NCI-H146 treated with DMSO at 0.1 percent for 48 hours (cell line): ENCODE data around the gene PANX2.

Experiments used
- DNase-seq: peaks from one replicate; lab custom pipeline; 2025; ENCODE audit not compliant: unreplicated experiment; lab: John Stamatoyannopoulos, UW

PANX2 gene

DNA sequence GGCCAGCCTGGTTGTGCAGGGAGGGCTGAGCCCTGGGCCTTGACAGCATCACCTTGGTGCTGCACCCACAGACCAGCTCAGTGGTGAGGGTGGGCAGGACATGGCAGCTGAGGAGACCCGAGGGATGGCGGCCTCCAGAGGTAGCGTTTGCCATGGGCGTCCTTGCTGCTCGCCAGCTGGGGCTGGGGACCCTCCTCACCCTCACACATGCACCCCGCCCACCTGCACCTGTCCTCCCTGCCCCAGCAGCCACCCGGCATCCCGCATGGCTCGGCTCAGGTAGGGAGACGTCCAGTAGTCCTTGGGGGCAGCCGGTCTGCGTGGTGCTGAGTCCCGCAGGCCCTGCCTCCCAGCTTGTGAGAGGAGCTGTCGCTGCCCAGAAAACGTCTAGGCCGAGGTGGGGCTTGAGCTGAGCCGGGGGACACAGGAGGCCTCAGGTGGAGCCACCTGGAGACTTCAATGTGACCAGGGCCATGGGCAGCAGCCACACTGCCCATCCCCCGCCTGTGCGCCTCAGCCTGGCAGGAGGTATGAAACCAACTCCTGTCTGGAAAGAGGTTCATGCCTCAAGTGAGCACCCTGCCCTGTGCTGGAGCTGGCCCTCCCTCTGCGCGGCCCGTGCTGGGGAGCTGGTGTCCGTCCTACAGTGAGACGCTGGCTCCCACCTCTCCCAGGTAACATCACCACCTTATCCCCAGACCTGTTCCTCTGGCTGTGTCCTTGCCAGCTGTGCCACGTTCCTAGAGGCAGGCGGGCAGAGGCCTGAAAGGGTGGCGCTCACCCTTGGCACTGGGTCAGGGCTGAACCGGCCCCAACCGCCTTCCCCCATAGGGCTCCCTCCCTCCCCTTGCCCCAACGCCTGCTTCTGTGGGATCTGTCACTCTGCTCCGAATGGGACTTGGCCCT, 11.9 kb downstream of the PANX2 start:
- no peak for DNase-seq

DNA sequence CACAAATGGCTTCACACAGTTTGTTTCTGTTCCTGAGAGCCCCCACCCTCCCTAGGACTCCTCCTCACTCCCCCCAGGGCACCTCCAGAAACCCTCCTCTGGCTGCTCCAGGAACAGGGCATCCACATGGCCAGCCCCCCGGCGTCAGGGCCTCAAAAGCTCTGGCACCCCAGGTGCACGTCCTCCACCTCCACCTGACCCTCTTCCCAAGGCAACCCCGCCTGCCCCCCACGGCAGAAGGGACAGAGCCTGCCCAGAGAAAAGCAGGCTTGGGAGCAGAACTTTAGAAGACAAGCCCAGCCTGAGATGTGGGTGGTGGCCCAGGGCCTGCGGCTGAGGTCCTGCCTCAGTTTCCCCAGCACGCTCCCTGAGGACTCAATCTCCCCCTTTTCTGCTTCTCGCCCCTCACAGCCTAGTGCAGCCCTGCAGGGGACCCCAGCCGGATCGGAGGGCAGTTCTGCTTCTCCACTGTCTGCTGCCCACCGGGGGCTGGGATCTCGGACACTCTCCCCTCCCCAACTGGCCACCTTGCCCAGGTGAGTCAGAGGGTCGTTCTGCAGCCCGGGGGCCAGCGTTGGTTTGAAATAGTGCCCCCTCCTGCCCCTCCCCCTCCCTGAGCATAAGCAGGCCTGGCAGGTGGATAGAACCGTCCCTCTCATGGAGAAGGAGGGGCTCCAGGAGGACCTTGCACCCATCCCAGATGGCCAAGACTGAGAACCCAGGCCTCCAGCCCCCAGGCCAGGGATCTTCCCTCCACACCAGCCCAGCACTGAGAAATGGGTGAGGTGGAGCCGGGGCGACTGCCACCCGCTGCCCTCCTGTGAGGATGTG, 12.8 kb downstream of the PANX2 start:
- DNase-seq, result no peak

DNA sequence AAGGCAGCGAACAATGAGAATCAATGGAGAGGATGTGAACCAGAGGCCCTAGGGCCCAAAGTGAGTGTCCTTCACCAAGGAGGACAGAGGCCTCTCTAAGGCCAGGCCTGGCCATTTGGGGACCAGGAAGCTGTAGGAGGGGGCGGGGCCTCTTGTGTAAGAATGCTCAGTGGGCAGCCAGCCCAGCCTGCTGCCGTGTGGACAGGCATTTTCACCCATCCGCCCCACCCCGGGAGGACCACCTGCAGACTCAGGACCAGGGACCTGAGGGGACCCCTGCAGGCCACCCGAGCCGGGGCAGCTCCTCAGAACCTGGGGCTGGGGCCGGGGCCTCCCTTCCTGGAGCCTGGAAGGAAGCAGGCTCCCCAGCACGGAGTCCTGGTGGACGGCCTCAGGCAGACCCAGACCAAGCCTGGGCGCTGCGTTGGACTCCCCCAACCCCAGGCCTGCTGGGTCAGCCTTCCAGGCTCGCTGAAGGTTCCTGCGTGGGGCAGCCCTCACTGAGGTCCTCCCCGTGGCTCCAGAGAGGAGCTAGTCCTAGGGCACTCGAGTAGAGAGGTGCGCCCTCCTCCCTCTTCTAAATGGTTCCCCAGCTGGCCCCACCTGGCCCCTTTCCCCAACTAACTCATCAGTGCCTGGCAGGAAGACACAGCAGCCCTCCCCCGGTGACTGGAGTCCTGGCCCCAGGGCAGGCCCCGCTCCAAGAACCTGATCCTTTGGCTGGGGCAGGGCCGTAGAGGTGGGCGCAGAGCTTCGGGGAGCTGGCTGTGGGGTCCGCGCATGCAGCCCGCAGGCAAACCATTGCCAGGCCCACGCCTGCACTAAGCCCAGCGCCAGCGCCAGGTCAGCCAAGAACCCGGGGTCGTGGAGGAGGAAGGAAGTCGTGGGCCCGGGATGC, 13.7 kb downstream of the PANX2 start:
- no peak for DNase-seq

DNA sequence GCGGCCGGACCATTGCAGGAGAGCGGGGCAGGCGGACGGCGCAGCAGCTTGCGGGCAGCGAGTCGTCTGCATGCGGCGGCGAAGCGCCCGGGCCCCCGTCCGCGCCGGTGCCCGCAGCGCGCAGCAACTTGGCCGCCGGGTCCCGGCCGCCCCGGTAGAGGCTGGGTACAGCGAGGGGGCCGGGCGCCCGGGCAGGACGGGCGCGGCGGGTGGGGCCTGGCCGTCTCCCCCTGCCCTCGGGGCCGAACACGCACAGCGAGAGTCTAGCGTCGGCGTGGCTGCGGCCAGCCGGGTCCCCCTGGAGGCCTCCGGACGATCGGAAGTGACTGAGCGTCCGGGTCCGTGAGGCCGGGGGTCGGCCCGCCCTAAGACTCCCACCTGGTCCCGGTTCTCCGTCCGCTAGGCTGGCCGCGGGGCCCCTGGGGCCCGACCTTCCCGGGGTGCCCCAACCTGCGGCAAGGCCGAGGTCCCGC, 14.4 kb downstream of the PANX2 start:
- no peak for DNase-seq

DNA sequence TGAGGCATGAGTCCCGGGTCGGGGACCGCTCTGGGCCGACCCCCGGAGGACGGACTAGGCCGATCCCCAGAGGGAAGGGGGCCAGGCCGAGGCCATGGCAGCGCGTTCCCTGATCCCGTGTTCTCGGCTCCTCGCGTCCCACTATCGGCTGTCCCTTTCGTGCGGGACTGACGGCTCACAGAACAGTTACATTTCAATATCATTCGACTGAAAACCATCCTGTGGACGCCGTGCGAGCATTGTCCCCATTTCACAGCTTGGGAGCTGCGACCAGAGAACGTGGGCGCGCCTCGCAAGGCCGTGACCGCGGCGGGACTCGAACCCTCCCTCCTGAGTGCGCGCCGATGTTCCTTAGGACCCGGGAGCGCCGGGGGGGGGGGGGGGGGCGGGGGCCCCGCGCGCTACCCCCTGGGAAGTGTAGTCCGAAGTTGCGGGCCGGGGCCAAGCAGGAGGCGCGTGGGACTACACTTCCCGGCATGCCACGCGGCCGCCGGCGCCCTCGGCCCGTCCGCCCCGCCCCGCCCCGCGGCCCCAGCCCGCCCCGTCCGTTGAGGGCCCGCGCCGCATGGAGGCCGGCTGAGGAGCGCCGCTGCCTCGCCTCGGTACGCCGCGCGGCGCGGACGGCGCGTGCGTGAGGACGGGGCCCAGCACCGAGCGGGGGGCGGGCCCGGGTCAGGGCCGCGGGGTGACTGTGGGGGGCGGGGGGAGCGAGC, 15.0 kb downstream of the PANX2 start, which contains the start of gene TRABD:
TRABD (plus strand) TSS at position 539 of the 713 bp plus-strand sequence. CDS start 7,148 bp downstream, outside the sequence.
- DNase-seq, result peak; percentile 42

DNA sequence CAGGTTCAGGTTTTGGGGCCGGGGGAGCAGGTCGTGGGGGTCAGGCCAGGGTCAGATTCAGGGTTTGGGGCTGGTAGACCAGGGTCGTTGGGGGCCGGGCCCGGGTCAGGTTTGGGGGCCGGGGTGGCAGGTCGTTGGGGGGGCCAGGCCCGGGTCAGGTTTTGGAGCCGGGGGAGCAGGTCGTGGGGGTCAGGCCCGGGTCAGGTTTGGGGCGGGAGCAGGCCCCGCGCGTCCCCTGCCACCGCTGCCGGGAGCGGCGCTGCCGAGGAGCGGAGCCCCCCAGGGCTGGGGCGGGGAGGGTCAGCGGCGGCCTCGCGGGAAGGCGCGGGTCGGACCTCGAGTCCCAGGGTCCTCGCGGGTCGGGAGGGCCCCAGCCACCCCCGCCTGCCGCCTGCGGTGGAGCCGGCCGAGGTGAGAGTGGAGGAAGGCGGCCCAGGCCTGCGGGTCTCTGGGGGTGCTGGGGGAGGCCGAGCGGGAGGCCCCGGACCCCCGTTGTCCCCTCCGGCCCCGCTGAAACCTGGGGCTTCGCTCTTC, 15.7 kb downstream of the PANX2 start:
- DNase-seq, result no peak

DNA sequence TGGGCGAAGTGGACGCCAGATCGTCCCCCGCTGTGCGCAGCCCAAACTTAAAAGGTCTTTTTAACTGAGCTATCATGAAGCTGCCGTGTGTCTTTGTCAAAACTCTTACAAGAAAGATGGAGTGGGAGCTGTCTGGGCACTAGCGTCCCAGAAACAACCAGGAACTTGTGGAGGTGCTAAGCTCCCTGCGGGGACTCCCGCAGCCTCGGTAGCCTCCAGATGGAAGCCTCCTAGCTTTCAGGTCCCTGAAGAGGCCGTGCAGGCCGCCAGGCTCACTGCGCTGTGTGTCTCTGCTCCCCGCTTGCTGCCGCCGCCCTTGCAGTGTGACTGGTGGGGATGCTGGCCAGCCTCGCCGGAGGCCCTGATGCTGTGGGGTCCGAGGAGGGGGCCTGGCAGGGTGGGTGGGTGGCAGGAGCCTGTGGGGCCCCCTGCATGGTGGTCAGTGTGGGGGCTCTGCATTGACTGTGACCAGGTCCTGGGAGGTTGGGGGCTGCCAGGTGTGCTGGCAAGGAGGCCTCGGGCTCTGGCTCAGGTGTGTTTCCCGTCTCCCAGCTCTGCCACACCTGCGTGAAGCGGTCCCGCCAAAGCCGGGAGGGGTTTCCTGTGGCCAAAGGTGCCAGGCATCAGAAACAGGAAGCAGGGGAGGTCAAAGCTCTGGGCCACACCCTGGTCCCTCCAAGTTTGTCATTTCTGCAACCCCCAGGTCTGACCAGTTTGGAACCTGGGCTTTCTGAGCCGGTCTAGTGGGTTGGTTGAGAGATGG, 16.4 kb downstream of the PANX2 start:
- DNase-seq, result no peak

DNA sequence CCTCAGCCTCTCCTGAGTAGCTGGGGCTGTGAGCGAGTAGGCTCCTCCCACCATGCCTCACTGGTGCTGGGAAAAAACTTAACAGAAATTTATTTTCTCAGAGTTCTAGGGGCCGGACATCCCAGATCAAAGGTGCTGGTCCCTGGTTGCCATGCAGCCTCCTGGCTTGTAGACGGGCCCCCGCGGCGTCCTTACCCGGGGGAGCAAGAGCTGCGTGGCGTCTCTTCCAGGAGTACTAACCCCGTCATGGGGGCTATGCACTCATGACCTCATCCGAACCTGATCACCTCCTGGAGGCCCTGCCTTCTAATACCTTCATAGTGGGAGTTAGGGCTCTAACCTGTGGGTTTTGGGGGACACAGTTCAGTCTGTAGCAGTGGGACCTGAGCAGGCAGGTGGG, 17.8 kb downstream of the PANX2 start:
- no peak for DNase-seq

DNA sequence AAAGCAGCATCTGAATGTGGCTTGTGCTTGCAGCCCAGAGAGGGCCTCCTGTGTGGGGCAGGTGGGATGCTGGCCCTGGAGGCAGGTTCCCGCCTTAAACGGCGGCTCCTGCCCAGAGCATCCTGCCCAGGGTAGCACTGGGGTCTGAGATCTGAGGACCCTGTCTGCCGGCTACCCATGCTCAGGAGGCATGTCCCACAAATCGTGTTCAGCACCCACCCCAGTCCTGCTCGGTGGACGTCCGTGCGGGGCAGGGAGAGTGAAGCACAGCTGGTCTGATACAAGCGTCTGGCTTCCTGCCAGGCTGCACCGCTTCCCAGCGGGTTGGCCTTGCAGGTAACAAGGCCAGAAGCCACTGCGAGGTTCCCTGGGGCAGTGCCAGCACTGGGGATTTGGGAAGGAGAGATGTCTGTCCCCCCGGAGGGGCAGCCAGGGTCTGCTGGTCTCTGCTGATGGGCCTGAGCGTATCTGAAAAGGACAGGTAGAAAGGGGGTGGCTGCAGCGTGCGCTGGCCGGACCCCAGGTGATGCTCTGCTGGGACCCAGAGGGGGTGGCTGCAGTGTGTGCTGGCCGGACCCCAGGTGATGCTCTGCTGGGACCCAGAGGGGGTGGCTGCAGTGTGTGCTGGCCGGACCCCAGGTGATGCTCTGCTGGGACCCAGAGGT, 18.8 kb downstream of the PANX2 start:
- DNase-seq, result no peak

DNA sequence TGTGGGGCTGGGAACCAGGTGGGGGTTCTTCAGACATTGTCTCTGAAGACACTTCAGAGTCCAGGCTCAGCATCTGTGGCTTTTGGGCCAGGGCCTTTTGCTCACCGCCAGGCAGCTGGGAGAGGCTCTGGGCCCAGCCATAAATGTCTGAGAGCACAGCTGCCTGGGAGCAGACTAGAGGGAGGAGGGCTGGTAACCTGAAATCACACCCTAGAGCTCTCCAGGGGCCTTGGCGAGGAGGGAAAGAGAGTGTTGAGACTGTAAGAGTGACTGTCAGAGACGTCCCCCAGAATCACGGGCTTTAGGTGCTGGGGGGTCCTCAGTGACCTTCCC, 19.3 kb downstream of the PANX2 start:
- DNase-seq, result no peak

DNA sequence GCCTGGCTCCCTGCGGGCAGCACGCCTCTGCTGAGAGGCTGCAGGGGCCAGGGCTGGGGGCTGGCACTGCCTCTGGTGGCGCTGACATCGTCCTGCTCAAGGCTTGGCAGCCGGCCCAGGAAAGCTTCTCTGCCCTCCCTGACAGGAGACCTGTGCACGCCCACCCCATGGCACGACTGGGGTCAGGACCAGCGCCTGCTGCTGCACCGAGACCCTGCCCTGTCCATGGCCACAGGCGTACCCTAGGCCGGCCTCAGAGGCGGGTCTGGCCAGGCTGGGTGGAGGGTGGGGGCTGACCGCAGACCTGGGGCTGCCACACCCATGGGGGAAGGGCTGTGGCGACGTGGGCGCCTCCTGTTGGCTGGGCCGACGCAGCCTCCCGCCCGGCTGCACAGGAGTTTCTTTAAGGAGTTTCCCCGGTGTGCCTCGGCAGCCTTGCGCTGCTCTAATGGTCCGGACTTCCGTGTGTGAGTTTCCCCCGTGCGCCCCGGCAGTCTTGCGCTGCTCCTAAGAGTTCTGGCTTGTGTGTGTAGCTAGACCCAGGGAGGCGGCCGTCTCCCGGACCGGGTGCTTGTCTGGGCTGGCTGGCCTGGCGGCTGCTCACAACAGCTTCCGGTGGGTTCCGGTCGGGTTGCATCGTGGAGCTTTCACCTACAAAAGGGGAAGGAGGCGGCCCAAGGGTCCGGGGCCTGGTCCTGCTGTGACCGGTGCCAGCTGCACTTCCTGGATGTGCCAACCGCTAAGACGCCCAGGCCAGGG, 19.8 kb downstream of the PANX2 start:
- DNase-seq, result no peak

DNA sequence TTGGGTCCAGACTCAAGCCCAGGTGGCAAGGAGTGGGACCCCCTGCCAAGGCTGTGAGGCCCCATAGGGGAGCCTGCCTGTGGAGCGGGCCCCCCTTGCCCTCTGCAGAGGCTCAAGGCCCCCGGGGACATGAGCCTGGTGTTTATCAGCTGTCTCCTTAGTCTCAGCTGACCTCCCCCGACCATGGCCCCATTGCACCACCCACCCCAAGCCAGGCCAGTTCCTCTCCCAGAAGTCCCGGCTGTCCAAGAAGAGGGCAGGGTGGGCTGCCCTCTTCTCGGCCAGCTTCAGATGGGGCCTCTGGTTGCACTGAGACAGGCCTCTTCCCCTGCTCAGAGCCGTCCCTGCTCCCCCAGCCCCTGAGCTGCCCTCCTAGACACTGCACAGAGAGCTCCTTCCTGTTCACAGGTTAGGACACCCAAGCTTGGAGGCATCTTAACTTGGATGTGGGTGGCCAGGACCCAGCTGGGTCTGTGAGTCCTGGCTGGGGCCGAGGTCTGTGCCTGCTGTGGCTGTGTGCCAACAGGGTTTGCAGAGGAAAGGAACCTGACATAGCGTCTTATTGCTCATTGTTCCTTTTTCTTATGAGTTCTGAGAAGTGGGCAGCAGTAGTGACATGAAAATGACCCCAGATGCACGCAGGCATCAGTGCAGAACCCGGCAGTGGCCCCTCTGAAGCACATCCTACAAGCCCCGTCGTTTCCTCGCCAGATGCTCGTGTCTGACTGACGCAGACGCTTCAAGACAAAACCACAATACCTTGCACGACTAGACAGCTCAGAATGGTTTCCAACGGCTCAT, 20.6 kb downstream of the PANX2 start:
- no peak for DNase-seq

DNA sequence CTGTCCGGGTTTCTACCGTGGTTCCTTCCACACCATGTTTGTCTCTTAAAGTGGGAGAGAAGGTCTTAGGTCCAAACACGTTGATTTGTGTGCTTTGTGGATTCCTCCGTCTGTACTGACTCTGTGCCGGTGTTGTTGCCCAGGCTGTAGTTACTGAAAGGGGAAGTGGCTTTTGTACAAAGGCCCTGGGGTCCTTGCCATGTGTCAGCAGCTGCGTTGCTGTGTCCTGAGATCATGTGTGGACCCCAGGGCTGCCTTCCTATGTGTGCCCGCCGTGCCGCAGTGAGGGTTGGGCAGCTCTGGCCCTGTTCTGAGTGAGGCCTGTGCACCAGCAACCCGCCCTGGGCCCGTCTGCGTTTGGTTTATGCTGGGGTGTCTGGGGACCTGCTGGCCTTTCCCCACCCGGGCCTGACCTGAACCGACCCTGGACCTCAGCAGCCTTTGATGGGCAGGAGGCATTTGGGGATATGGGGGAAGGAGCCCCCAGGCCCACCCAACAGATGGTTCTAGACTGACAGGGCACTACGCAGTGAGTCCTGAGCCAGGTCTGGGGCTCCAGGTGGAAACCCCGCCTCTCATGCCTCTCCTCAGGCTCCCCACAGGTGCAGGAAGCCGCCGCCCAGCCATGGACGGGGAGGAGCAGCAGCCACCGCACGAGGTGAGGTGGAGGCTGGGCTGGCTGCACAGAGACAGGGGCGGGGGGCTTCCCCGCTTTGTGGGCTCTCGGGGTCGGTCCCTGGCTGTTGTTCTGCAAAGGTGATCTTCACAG, 22.1 kb downstream of the PANX2 start:
- no peak for DNase-seq

DNA sequence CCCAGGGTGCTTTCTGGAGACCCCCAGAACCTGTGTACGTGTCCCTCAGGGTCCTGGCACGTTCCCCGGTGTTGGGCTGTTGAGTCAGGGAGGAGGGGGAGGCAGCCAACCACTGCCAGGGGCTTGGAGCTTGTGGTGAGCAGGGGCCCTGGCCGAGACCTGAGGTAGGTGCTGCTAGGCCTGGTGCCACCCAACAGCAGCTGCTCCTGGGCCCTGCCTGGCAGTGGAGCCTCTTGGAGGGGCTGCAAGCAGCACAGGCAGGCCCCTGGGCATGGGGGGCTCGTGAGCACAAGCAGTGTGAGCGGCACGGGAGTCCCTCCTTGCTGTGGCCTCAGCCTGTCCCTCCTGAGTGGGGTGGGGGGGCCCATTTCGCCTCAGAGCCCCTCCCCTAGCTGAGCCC, 23.1 kb downstream of the PANX2 start:
- DNase-seq, result no peak

DNA sequence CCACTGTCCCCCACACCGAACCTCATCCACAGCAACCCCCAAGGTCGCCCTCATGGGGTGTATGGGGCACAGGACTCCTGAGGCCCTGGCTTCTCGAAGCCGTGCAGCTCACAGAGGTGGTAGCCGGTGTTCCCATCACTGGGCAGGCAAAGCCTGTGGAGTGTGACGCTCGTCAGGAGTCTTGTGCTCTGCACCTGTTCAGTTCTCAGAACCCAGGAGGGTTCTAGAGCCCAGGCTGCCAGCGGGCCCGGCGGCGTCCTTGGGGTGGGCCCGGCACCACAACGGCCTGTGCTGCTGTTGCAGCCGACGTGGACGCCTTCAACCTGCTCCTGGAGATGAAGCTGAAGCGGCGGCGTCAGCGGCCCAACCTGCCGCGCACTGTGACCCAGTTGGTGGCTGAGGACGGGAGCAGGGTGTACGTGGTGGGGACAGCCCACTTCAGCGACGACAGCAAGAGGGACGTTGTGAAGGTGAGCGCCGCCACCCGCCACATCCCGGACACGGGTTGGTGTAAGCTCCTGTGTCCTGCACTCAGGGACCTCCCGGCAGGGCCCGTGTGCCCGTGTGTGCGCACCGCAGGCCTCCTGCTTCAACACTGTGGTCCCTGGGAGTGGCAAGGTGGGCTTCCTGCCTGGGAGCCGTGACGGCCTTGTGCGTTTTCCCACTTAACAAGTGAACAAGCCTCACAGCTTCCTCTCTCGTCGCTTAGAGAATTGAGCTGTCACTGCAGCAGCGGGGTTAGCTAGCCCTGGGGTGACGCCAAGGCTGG, 23.7 kb downstream of the PANX2 start:
- DNase-seq, result no peak

DNA sequence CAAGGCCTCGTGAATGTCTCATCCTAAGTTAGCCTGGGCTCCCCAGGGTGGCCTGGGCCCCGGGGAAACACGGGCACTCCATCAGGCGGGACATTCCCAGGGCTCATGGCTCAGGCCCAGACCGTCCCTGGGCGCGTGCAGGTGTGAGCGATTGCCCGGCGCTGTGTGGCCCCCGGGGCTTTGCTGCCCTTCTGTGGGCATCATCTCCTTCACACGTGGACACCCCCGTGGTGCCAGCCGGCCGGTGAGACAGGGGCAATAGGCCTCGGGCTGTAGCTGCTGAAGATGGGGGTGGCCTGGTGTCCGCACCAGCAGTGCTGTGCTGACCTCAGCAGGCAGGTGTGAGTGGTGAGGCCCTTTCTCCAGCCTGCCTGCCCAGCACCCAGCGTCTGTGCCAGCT, 25.7 kb downstream of the PANX2 start:
- no peak for DNase-seq
